BLaER1 (cell line): ENCODE results near the gene SLC6A2.
"Not testable (repeated sequence)": the region's sequence is repeated elsewhere in the genome, so short reads cannot be mapped to it uniquely, and the experiment has no call there.

Experiments used
- H3K27ac ChIP-seq: shearing (Covaris generic); formaldehyde crosslinking; 2 replicates; pipeline ENCODE4 v1.8.1; 2022
- H3K27me3 ChIP-seq: shearing (Covaris generic); formaldehyde crosslinking; 2 replicates; pipeline ENCODE4 v1.8.1; 2022
- H3K36me3 ChIP-seq: shearing (Covaris generic); formaldehyde crosslinking; 2 replicates; pipeline ENCODE4 v1.8.1; 2022
- H3K4me1 ChIP-seq: shearing (Covaris generic); formaldehyde crosslinking; 2 replicates; pipeline ENCODE4 v1.8.1; 2022
- H3K4me2 ChIP-seq: shearing (Covaris generic); formaldehyde crosslinking; 2 replicates; pipeline ENCODE4 v1.8.1; 2022
- H3K4me3 ChIP-seq: shearing (Covaris generic); formaldehyde crosslinking; 2 replicates; pipeline ENCODE4 v1.8.1; 2022
- H3K9ac ChIP-seq: shearing (Covaris generic); formaldehyde crosslinking; 2 replicates; pipeline ENCODE4 v1.8.1; 2022
- H3K9me3 ChIP-seq: shearing (Covaris generic); formaldehyde crosslinking; 2 replicates; pipeline ENCODE4 v1.8.1; 2022
- H4K20me1 ChIP-seq: shearing (Covaris generic); formaldehyde crosslinking; 2 replicates; pipeline ENCODE4 v1.8.1; 2022
- Cebpa-rat ChIP-seq: shearing (Covaris generic); IDR thresholded peaks from 2 replicates; pipeline ENCODE4 v1.8.1; 2022

SLC6A2 gene

DNA sequence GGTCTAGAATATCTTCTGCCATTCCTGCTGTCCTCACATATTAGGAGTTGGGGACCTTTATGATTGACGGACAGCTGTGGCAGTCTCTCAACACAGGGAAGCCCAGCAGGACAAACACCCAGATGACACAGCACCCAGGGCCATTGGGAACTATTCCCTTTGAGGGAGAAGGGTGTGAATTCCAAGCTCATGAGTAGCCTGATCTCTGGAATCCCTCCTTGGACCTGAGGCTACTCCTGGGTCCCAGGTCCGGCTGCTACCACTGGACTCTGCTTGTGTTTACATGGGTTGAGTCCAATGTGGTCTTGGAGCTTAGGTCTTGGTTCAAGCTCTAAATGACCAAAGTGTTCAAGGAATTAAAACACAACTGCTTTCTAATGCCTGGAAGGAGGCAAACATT lies 78.9 kb downstream of the SLC6A2 start:
- Histone ChIP-seq H3K9me3 (no peaks in the 10 kb centered on the region), H3K4me2 (no peak overlapping the region), H3K4me1 (no peaks in the 10 kb centered on the region), H4K20me1 (no peaks in the 10 kb centered on the region), H3K9ac (no peak overlapping the region), H3K27me3 (no peaks in the 10 kb centered on the region), H3K4me3 (no peak overlapping the region), H3K36me3 (no peaks in the 10 kb centered on the region), H3K27ac (no peak overlapping the region)
- TF ChIP-seq Cebpa-rat = no peak

GRCh38 chr16:55735120-55735781 lies 79.5 kb downstream of the SLC6A2 start:
- Histone ChIP-seq H3K27me3 (no peaks in the 10 kb centered on the region), H3K27ac (no peak overlapping the region), H3K9me3 (no peaks in the 10 kb centered on the region), H4K20me1 (no peaks in the 10 kb centered on the region), H3K4me3 (no peak overlapping the region), H3K4me1 (no peaks in the 10 kb centered on the region), H3K9ac (no peak overlapping the region), H3K4me2 (no peak overlapping the region), H3K36me3 (no peaks in the 10 kb centered on the region)
- no peak for TF ChIP-seq Cebpa-rat

DNA sequence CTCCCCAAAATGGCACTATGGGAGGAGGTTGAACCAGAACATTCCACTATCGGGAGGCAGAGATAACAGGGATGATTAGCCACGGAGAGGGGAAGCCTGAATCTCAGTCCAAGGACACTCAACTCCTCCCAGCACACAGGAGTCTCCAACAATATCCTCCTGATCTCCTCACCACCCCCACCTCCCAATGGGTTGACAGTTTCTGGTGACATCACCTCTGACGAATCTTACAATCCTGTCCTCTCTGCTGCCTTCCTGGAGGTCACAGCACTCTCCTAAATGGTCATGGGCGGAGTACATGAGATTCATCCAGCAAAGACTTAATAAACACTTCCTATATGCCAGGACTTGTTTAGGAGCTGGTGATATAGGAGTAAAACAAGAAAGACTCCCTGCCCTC lies 80.9 kb downstream of the SLC6A2 start:
- Histone ChIP-seq H4K20me1 (no peaks in the 10 kb centered on the region), H3K27me3 (no peaks in the 10 kb centered on the region), H3K36me3 (no peaks in the 10 kb centered on the region), H3K9me3 (no peaks in the 10 kb centered on the region), H3K27ac (no peak overlapping the region), H3K9ac (no peak overlapping the region), H3K4me3 (no peak overlapping the region), H3K4me2 (no peak overlapping the region), H3K4me1 (no peaks in the 10 kb centered on the region)
- no peak for TF ChIP-seq Cebpa-rat

- TF ChIP-seq Cebpa-rat = no peak
- Histone ChIP-seq H3K36me3 (no peaks in the 10 kb centered on the region), H3K9ac (no peak overlapping the region)
Observed at GRCh38 chr16:55737318-55737717, 81.5 kb downstream of the SLC6A2 start.

GRCh38 chr16:55737966-55738365 lies 82.2 kb downstream of the SLC6A2 start:
- Histone ChIP-seq H3K4me1 (no peaks in the 10 kb centered on the region), H3K9me3 (no peaks in the 10 kb centered on the region), H3K27ac (no peak overlapping the region), H3K4me2 (no peak overlapping the region), H3K4me3 (no peak overlapping the region), H3K27me3 (no peaks in the 10 kb centered on the region), H3K36me3 (no peaks in the 10 kb centered on the region), H3K9ac (no peak overlapping the region), H4K20me1 (no peaks in the 10 kb centered on the region)
- TF ChIP-seq Cebpa-rat = no peak

More at GRCh38 chr16:55737318-55737717, 81.5 kb downstream of the SLC6A2 start:
- H3K27me3 ChIP-seq = no peaks in the 10 kb centered on the region
- H3K4me3 ChIP-seq = no peak overlapping the region
- H4K20me1 ChIP-seq = no peaks in the 10 kb centered on the region
- H3K4me1 ChIP-seq = no peaks in the 10 kb centered on the region
- H3K4me2 ChIP-seq = no peak overlapping the region
- H3K9me3 ChIP-seq = no peaks in the 10 kb centered on the region
- no peak overlapping the region for H3K27ac ChIP-seq

GRCh38 chr16:55746081-55746480 lies 90.3 kb downstream of the SLC6A2 start:
- no peak overlapping the region for H3K9ac ChIP-seq
- H3K4me3 ChIP-seq = no peak overlapping the region
- no peak overlapping the region for H3K27ac ChIP-seq
- no peaks in the 10 kb centered on the region for H4K20me1 ChIP-seq
- no peaks in the 10 kb centered on the region for H3K9me3 ChIP-seq
- H3K4me2 ChIP-seq = no peak overlapping the region
- no peaks in the 10 kb centered on the region for H3K27me3 ChIP-seq
- H3K36me3 ChIP-seq = no peaks in the 10 kb centered on the region
- H3K4me1 ChIP-seq = no peaks in the 10 kb centered on the region
- TF ChIP-seq Cebpa-rat = no peak

- Histone ChIP-seq H4K20me1 (no peaks in the 10 kb centered on the region), H3K9me3 (peaks cover 7% of the 10 kb centered on the region), H3K4me1 (no peaks in the 10 kb centered on the region; the same call in 1 of the 2 replicates), H3K4me3 (no peak overlapping the region), H3K9ac (no peak overlapping the region), H3K27ac (no peak overlapping the region), H3K36me3 (no peaks in the 10 kb centered on the region), H3K27me3 (no peaks in the 10 kb centered on the region), H3K4me2 (no peak overlapping the region)
- TF ChIP-seq Cebpa-rat = no peak
Observed at GRCh38 chr16:55747785-55748184, 92.0 kb downstream of the SLC6A2 start.

GRCh38 chr16:55752465-55753144 lies 96.8 kb downstream of the SLC6A2 start:
- Histone ChIP-seq H3K4me3 (peak overlapping the region; percentile 42; the same call in 1 of the 2 replicates), H3K4me2 (0 out of 2 replicates have a peak overlapping the region, but pooled peaks have one; percentile 34), H3K9me3 (peaks cover 24% of the 10 kb centered on the region), H3K4me1 (peaks cover 27% of the 10 kb centered on the region), H3K27ac (peak overlapping the region; percentile 67; the same call in 1 of the 2 replicates)
- not testable (repeated sequence) for H3K27me3 ChIP-seq, H3K9ac ChIP-seq, H3K36me3 ChIP-seq, H4K20me1 ChIP-seq

GRCh38 chr16:55753145-55753631 lies 97.4 kb downstream of the SLC6A2 start:
- H3K36me3 ChIP-seq, H4K20me1 ChIP-seq, H3K27me3 ChIP-seq, H3K9ac ChIP-seq: not testable (repeated sequence)
- Histone ChIP-seq H3K27ac (peak overlapping the region; percentile 67; the same call in 1 of the 2 replicates), H3K4me2 (peak overlapping the region; percentile 34), H3K9me3 (peaks cover 24% of the 10 kb centered on the region), H3K4me1 (peaks cover 30% of the 10 kb centered on the region), H3K4me3 (peak overlapping the region; percentile 42; the same call in 1 of the 2 replicates)
